HG03442 (cell line): Measurements from ENCODE around the gene EBNA1BP2.
"Not testable (repeated sequence)": the region's sequence is repeated elsewhere in the genome, so short reads cannot be mapped to it uniquely, and the experiment has no call there.

Source experiments
- ATAC-seq: cut with Tn5 transposase; IDR thresholded peaks from one replicate; pipeline ENCODE4 v1.9.1; 2021; ENCODE audit warnings: mild to moderate bottlenecking, moderate library complexity; ENCODE audit not compliant: unreplicated experiment

The EBNA1BP2 gene, protein sequence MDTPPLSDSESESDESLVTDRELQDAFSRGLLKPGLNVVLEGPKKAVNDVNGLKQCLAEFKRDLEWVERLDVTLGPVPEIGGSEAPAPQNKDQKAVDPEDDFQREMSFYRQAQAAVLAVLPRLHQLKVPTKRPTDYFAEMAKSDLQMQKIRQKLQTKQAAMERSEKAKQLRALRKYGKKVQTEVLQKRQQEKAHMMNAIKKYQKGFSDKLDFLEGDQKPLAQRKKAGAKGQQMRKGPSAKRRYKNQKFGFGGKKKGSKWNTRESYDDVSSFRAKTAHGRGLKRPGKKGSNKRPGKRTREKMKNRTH

DNA sequence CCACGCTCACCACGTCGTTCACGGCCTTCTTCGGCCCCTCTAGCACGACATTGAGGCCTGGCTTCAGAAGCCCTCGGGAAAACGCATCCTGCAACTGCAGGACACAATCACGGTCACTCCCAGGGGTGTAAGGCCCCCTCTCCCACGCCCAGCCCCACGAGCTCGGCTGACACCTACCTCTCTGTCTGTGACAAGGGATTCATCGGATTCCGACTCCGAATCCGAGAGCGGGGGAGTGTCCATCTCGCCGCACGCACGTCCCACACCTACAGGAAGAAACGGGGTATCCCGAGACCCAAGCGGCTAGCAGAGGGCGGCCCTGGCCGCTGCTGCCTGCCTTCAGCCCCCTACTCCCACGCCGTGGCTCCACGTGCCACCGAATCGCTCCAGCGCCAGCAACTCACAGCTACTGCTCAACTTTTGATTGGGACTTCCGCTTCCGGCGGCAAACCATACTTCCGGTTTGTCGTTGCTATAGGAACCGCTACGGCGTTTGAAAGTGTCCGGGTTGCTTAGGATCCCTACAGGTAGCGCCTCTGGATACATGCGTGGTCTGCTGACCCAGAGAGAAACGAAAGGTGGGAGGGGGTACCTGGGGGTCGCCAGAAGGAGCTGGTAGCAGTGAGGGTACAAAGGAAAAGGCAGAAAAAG lies at the start of gene EBNA1BP2, which contains the start of gene CFAP57:
EBNA1BP2 (minus strand) TSS at position 415 of the 651 bp plus-strand sequence; CDS start at position 243, 172 bp downstream.
CFAP57 (plus strand) TSS at position 455 of the 651 bp plus-strand sequence. CDS start 424 bp downstream, outside the sequence.
- ATAC-seq: peak; percentile 90

DNA sequence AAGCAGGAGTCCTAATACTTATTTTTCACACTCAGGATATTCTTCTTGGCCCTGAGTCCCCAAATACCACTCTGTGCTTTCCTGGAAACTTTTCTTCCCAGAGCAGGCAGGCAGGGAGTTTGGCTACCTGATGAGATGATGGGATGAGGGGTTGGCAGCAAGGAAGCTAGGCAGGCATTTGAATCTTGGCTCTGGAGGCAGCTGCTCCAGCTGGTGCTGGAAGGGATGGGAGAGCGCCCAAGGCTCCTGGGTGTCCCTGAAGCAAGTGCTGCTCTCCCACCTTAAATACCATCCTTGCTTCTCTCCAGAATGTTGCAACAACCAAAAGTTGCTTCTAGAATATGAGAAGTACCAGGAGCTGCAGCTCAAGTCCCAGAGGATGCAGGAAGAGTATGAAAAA lies 49.7 kb upstream of the EBNA1BP2 start:
- no peak for ATAC-seq

DNA sequence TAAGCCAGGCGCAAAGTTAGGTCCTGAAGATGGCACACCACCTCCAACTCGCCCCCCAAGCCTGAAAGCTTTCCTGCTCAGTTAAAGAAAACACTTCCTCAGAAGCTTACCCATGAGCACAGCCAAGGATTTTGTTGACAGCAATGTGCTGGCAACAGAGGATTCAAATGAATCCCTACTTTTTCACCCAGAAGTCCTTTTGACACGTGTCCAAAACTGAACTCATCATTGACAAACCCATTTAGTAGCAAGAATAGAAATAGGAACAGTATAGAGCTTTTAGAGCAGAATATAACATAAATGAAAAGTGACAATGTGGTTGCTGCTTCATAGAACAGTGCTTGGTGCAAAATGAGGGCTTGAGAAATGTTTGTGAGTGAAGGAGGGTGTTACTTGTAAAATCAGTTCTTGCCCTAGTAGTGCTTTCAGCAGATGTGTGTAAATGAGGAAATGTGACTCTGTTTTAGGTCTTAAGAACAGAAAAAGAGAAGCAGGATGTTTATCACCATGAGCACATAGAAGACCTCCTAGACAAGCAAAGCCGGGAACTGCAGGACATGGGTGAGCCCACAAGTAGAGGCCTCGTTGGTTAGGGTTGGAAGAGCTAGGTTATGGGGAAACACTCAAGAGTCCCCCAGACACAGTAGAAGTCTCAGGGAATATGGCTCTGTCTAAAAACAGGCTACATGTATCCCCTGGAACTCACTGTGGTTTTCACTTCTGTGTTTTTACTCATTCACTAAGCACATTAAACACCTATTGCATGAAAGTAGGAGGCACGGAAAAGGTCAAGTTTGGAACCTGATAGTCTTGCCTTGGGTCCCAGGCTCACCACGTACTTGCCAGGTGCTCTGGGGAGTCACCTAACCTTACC lies 49.1 kb upstream of the EBNA1BP2 start:
- ATAC-seq: peak; percentile 71

DNA sequence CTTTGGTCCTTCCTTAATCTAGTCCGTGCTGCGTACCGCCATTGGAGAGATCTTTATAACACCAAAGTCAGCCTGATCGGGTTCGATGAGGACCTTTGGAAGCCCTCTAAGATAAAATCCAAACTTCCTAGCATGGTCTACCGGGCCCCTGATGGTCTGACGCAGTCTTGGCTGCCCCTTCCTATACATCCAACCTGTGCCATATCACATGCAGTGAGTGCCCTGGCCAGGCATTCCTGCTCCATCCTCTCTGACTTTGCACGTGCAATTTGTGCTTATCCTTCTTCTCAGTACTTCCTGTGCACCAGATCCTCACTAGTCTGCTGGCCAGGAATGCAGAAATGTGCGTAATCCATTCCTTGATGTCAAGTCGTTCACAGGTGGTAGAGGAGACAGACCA lies 45.7 kb upstream of the EBNA1BP2 start:
- ATAC-seq: no peak

DNA sequence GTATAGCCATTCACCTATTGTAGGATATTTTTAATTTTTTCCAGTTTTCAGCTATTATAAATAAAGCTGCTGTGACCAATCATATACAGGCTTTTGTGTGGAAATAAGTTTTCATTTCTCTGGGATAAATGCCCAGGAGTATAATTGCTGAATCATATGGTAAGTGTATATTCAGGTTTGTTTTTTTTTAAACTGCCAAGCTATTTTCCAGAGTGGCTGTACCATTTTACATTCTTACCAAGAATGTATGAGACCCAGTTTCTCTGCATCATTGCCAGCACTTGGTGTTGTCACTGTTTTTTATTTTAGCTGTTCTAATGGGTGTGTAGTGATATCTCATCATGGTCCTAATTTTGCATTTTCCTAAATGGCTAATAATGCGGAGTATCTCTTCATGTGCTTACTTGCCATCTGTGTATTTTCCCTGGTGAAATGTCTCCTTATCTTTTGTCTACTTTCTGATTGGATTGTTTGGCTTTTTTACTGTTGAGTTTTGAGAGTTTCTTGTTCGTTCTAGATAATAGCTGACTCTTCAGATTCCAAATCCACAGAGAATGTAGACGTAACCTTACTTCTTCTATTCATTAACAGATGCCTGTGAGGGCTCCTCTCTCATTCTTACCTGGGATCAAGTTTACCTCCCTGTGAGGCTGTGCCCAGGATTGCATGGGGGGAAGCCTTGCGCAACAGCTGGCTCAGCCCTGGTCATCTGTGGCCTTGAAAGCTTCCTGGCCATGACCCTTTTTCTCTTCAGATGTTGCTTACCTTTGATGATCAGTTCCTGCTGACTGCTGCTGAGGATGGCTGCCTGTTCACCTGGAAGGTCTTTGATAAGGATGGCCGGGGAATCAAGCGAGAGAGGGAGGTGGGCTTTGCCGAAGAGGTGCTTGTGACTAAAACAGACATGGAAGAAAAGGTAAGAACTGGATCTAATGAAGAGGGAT lies 42.7 kb upstream of the EBNA1BP2 start:
- no peak for ATAC-seq

DNA sequence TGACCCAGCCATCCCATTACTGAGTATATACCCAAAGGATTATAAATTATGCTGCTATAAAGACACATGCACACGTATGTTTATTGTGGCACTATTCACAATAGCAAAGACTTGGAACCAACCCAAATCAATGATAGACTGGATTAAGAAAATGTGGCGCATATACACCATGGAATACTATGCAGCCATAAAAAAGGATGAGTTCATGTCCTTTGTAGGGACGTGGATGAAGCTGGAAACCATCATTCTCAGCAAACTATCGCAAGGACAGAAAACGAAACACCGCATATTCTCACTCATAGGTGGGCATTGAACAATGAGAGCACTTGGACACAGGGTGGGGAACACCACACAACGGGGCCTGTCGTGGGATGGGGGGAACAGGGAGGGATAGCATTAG lies 36.2 kb upstream of the EBNA1BP2 start:
- not testable (repeated sequence) for ATAC-seq

DNA sequence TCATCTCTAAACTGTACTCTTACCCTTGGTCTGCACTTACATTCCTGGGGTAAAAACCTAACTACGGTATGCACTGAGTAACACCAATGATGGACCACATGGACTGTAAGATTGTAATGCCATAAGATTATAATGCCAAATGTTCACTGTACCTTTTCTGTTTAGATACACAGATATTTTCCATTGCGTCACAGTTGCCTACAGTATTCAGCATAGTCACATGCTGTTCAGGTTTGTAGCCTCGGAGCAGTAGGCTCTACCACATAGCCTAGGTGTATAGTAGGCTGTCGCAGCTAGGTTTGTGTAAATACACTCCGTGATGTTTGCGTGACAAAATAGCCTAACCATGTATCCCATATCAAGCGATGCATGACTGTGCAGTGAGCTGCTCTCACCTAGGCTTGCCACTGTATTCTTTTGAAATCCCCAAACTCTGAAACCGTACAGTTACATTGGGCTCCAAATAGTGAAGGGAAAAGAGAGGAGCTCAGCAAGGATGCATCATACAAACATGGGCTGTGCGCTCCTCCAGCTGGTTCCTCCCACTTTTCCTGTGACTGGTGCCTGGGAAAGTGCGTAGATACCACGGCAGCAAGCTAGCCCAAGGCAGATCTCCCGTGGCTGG lies 35.3 kb upstream of the EBNA1BP2 start:
- no peak for ATAC-seq

DNA sequence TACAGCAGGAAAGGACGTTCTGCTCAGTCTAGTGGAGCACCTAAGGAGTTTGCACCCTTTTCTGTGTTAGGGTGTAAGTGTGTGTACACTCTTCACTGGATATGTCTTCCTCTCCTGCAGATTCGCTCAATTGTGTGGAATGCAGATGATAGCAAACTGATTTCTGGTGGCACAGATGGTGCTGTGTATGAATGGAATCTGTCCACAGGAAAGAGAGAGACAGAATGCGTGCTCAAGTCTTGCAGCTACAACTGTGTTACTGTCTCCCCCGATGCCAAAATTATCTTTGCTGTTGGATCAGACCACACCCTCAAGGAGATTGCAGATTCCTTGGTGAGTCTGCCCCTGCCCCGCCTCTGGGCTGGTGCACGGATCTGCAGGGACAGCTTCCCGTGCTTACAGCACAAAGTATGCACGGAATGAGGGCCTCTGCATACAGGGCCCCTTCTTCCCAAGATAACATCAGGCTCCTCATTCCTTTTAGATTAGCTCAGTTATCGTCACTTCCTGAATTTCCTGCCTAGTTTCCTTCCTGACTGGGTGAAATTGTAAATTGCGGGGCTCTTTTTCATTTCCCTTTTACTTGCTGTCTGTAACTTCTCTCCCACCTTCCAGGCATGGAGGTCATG lies 34.6 kb upstream of the EBNA1BP2 start:
- ATAC-seq: no peak

DNA sequence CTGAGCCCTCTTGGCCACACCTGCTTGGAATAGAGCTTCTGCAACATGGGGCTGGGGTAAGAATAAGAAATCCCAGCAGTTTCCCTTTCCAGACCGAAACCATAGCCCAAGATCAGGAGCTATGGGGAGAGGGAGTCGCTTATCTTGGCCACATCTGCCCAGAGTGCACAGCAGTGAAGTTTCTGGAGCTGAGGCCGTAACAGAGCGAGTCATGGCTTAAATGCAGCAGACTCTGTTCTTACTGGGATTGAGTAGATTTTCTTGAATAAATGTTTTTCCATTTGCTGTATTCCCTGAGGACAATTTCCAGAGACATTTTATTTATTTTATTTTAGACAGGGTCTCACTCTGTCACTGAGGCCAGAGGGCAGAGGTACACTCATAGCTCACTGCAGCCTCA lies 33.6 kb upstream of the EBNA1BP2 start:
- ATAC-seq: no peak

DNA sequence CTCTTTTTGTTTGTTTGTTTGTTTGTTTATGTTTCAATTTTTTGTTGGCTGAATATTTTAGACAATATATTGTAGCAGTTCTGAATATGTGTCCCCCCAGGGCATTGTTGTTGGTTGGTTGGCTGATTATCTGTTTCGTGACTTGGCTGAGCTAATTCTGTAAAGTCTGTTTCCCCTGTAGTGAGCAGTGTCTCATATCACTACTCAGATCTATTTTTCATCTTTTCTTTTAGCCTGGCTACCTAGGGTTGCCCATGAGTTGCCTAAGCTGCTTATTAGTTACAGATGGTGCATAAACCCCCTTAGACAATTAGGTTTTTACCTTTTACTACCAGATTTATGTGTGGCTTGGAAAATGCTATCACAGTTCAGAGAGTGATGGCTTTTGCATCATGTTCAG lies 32.3 kb upstream of the EBNA1BP2 start:
- no peak for ATAC-seq

DNA sequence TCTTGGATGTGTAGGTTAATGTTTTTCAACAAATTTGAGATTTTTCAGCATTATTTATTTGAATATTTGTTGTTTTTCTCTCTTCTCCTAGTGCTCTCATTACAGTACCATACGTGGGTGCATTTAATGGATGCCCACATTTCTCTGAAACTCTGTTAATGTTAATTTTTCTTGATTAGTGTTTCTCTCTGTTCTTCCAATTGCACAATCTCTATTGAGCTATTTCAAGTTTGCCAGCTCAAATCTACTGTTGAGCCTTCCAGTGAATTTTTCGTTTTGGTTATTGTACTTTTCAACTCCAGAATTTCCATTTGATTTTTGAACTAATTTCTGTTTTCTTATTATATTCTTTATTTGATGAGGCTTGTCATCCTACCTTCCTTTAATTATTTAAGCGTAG lies 31.8 kb upstream of the EBNA1BP2 start:
- no peak for ATAC-seq

DNA sequence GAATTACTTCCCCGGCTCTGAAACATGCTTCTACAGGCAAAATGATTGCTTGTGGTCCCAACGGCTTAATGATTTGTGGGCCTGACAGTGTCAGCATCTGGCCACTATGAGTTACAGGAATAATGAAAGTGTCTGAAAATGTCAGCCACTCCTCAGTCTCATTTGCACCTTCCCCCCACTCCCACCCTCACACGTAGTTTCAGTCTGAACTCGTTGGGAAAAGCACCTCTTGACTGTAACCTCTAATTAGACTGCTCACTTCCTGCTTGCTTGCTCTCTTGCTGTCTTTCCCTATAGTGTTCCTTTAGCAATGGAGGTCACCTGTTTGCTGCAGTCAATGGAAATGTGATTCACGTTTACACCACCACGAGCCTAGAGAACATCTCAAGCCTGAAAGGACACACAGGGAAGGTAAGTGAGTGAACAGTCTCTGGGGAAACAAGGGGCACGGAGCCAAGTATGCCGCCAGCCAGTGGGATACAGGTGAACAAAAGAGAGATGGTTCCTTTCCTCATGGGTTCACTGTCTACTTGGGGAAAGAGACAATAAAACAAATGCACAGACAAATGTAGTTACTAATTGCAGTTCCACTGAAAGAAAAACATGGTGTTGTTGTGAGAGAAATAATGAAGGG lies 27.1 kb upstream of the EBNA1BP2 start:
- ATAC-seq: peak; percentile 64

DNA sequence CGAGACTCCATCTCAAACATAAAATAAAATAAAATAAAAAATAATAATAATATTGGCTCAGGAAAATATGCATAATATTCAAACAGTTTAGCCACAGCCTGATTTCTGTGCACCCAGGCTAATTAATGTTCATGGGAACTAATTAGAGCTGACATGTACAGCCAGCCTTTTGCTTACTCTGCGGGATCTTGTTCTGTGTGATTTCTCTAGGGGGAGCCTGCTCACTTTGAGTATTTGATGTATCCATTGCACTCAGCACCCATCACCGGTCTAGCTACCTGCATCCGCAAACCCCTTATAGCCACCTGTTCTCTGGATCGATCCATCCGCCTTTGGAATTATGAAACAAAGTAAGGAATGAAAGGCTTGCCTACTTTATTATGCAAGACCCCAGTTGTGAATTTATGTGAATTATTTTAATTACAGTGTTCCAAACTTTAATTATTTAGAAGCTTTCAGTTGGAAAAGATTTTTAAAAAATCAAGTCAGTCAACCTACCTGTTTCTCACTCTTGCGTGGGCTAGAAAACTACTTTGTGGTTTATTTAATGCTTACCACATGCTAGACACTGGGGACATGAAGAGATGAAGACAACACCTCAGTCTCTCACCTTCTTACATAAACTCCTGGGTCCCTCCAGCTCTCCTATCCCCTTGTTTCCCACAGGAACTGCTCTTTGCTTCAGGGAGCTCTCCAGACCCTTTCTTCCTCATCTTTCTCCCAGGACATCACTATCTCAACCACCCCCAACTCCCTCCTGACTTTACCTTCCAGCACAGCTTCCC lies 25.4 kb upstream of the EBNA1BP2 start:
- ATAC-seq: no peak

DNA sequence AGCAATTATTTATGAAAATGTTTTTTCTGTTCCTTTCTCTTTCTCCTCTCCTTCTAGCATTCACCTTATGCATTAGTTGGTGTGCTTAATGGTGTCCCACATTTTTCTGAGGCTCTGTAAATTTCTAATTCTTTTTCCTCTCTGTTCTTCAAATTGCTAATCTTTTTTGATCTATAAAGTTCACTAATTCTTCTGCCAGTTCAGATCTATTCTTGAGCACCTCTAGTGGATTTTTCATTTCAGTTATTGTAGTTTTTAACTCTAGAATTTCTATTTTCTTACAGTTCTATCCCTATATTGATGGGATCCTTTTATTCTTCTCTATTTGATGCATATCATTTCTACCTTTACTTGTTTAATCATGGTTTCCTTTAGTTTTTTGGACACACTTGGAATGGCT lies 22.4 kb upstream of the EBNA1BP2 start:
- no peak for ATAC-seq

DNA sequence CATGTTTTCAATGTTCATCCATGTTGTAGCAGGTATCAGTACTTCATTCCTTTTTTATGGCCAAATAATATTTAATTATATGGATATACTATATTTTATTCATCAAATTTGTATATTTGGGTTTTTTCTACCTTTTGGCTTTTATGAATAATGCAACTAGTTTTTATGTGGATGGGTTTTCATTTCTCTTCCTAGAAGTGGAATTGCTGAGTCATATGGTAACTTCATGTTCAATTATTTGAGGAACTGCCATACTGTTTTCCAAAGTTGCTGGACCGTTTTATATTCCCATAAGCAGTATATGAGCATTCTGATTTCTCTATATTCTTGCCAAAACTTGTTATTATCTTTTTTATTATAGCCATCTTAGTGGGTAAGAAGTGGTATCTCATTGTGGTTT lies 16.0 kb upstream of the EBNA1BP2 start:
- no peak for ATAC-seq

DNA sequence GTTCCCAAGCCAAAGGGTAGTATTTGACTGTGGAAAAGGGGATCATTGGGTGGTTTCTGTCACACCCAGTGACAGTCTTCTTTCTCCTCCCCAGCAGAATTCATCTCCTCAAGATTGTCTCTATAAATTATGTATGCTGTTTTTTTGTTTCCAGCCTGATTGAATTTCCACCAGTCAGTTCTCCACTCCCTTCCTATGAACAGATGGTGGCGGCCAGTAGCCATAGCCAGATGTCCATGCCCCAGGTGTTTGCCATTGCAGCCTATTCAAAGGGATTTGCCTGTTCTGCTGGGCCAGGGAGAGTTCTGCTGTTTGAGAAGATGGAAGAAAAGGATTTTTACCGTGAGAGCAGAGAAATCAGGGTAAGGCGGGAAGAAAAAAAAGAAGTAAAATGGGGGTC lies 12.9 kb upstream of the EBNA1BP2 start:
- no peak for ATAC-seq

DNA sequence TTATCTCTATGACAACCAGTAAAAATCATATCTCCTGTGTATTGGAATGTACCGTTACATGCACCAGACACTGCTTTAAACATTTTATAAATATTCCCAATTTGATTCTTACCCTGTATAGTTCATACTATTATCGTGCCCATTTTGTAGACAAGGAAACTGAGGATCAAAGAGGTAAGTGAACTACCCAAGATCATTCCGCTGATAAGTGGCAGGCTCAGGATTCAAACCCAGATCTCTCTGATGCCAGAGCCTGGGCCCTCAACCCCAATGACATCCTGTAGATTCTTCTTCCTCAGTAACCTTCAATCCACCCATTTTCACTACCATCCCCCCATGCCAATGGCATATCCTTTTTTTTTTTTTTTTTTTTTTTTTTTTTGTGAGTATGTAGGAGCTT lies 12.3 kb upstream of the EBNA1BP2 start:
- no peak for ATAC-seq

DNA sequence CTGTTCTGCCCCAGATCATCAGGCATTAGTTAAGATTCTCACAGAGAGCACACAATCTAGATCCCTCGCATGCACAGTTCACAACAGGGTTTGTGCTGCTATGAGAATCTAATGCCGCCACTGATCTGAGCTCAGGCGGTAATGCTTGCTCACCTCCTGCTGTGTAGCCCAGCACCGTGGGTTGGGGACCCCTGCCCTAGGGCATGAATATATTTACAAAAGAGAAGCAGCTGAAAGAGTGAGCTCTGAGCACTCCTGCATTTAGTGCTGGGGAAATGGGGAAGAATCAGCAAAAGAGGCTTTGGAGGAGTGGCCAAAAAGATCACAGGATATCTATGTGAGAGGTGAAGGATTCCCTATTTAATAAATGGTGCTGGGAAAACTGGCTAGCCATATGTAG lies 5.6 kb upstream of the EBNA1BP2 start:
- ATAC-seq: no peak
